HepG2 (cell line): Measurements from ENCODE around the gene ZMIZ1. TPM values are rescaled to one million over a fixed set of nuclear protein-coding genes. Genes with fewer than 3 reads are reported as not detected.
A peak's percentile ranks its signal among the peaks of the same experiment; 100 is the strongest.

Source experiments
- AGO2 ChIP-seq: fragments of 200-400 bp; formaldehyde crosslinking; optimal IDR thresholded peaks from 2 replicates; pipeline ENCODE3; 2017; ENCODE audit warnings: mild to moderate bottlenecking, low read depth, low read length, moderate library complexity
- ARID2 ChIP-seq: sonication (generic); formaldehyde crosslinking; IDR thresholded peaks from 2 replicates; pipeline ENCODE4 v1.8.1; 2022; ENCODE audit warnings: mild to moderate bottlenecking, missing genetic modification reagents, borderline replicate concordance
- CCDC6 ChIP-seq: sonication (generic); formaldehyde crosslinking; IDR thresholded peaks from 2 replicates; pipeline ENCODE4 v1.8.1; 2022; ENCODE audit warnings: mild to moderate bottlenecking, missing genetic modification reagents, moderate library complexity
- CERS6 ChIP-seq: sonication (generic); formaldehyde crosslinking; IDR thresholded peaks from 2 replicates; pipeline ENCODE4 v1.5.0; 2020; ENCODE audit warnings: missing genetic modification reagents
- HNRNPLL ChIP-seq: fragments of 200-400 bp; formaldehyde crosslinking; IDR thresholded peaks from 2 replicates; pipeline ENCODE4 v1.6.1; 2017; ENCODE audit warnings: mild to moderate bottlenecking, low read depth, low read length; ENCODE audit not compliant: poor library complexity, severe bottlenecking
- IKZF5 ChIP-seq: IDR thresholded peaks from 2 replicates; pipeline ENCODE4 v1.6.1; 2018; ENCODE audit warnings: missing genetic modification reagents, mild to moderate bottlenecking, missing compliant biosample characterization
- JUND ChIP-seq: sonication (generic); formaldehyde crosslinking; IDR thresholded peaks from 2 replicates; pipeline ENCODE4 v1.8.0; 2022; ENCODE audit warnings: mild to moderate bottlenecking, missing genetic modification reagents
- KLF9 ChIP-seq: IDR thresholded peaks from 2 replicates; pipeline ENCODE4 v1.6.1; 2016; ENCODE audit warnings: low read depth
- MAFF ChIP-seq: IDR thresholded peaks from 2 replicates; pipeline ENCODE4 v1.6.1; 2011; ENCODE audit warnings: low read depth, low read length, improper control_type of control experiment
- NR1H2 ChIP-seq: sonication (generic); formaldehyde crosslinking; IDR thresholded peaks from 2 replicates; pipeline ENCODE4 v1.8.1; 2022; ENCODE audit warnings: low read depth, missing genetic modification reagents, borderline replicate concordance
- PLSCR1 ChIP-seq: sonication (generic); formaldehyde crosslinking; IDR thresholded peaks from 2 replicates; pipeline ENCODE4 v1.5.0; 2020; ENCODE audit warnings: missing genetic modification reagents, mild to moderate bottlenecking, borderline replicate concordance
- PRPF4 ChIP-seq: fragments of 200-400 bp; formaldehyde crosslinking; IDR thresholded peaks from 2 replicates; pipeline ENCODE4 v1.6.1; 2016; ENCODE audit warnings: low read length, low read depth; ENCODE audit not compliant: poor library complexity, severe bottlenecking
- RBAK ChIP-seq: sonication (generic); formaldehyde crosslinking; IDR thresholded peaks from 2 replicates; pipeline ENCODE4 v1.5.1; 2020; ENCODE audit warnings: mild to moderate bottlenecking, missing genetic modification reagents
- RORA ChIP-seq: sonication (generic); formaldehyde crosslinking; IDR thresholded peaks from 2 replicates; pipeline ENCODE4 v1.5.0; 2020; ENCODE audit warnings: mild to moderate bottlenecking, missing genetic modification reagents, moderate library complexity
- SNAI1 ChIP-seq: sonication (generic); formaldehyde crosslinking; IDR thresholded peaks from 2 replicates; pipeline ENCODE4 v1.5.0; 2020; ENCODE audit warnings: mild to moderate bottlenecking, missing genetic modification reagents, borderline replicate concordance
- SP140L ChIP-seq: sonication (generic); formaldehyde crosslinking; IDR thresholded peaks from 2 replicates; pipeline ENCODE4 v1.4.0; 2020; ENCODE audit warnings: missing genetic modification reagents, borderline replicate concordance
- SPEN ChIP-seq: sonication (generic); formaldehyde crosslinking; IDR thresholded peaks from 2 replicates; pipeline ENCODE4 v1.5.1; 2020; ENCODE audit warnings: low read depth, mild to moderate bottlenecking, missing genetic modification reagents
- TAF15 ChIP-seq: fragments of 200-400 bp; formaldehyde crosslinking; IDR thresholded peaks from one replicate; pipeline ENCODE4 v1.6.1; 2018; ENCODE audit warnings: mild to moderate bottlenecking, low read depth, low read length; ENCODE audit not compliant: poor library complexity, severe bottlenecking
- TRIM22 ChIP-seq: fragments of 450-650 bp; IDR thresholded peaks from 2 replicates; pipeline ENCODE4 v1.6.1; 2017
- ZBTB20 ChIP-seq: sonication (generic); formaldehyde crosslinking; IDR thresholded peaks from 2 replicates; pipeline ENCODE4 v1.8.1; 2023; ENCODE audit warnings: missing genetic modification reagents, low read depth, mild to moderate bottlenecking, borderline replicate concordance
- ZBTB38 ChIP-seq: sonication (generic); formaldehyde crosslinking; IDR thresholded peaks from 2 replicates; pipeline ENCODE4 v1.5.1; 2020; ENCODE audit warnings: mild to moderate bottlenecking, missing genetic modification reagents
- ZBTB8A ChIP-seq: sonication (generic); formaldehyde crosslinking; IDR thresholded peaks from 2 replicates; pipeline ENCODE4 v1.4.0; 2020; ENCODE audit warnings: mild to moderate bottlenecking, low read depth, missing genetic modification reagents, borderline replicate concordance
- ZNF20 ChIP-seq: sonication (generic); formaldehyde crosslinking; IDR thresholded peaks from 2 replicates; pipeline ENCODE4 v1.4.0; 2020; ENCODE audit warnings: mild to moderate bottlenecking, moderate library complexity, missing genetic modification reagents
- ZNF296 ChIP-seq: sonication (generic); formaldehyde crosslinking; conservative IDR thresholded peaks from 2 replicates; pipeline ENCODE4 v1.5.0; 2020; ENCODE audit warnings: mild to moderate bottlenecking, missing genetic modification reagents
- ZNF337 ChIP-seq: sonication (generic); formaldehyde crosslinking; IDR thresholded peaks from 2 replicates; pipeline ENCODE4 v1.5.1; 2020; ENCODE audit warnings: missing genetic modification reagents, low read depth, mild to moderate bottlenecking, borderline replicate concordance
- ZNF713 ChIP-seq: sonication (generic); formaldehyde crosslinking; IDR thresholded peaks from 2 replicates; pipeline ENCODE4 v1.4.0; 2020; ENCODE audit warnings: mild to moderate bottlenecking, missing genetic modification reagents
- ZNF740 ChIP-seq: sonication (generic); formaldehyde crosslinking; IDR thresholded peaks from 2 replicates; pipeline ENCODE4 v1.4.0; 2020; ENCODE audit warnings: missing genetic modification reagents
- polyA plus RNA-seq, 8 experiments: library from polyadenylated mRNA; depleted of rRNA in 3 of 8; stranded (reverse) in 7 of 8; unstranded in 1 of 8; fragments of >200 nt; fragmentation: Illumina TruSeq in 4 of 8; extraction: Trizol in 4 of 8; gene quantifications; 2 replicates each; pipeline versions ENCODE4 v1.2.1 to v1.2.3, GENCODE V29; 2011 to 2016; ENCODE audit warnings: low read depth in 4 of 8, missing spikeins in 1 of 8, mixed read lengths in 1 of 8; ENCODE audit not compliant: insufficient read depth in 1 of 8
- total RNA-seq, 5 experiments: library from RNA; depleted of rRNA; stranded (reverse); fragments of >200 nt; fragmentation: Illumina TruSeq; extraction: Trizol; gene quantifications; 2 replicates each; pipeline ENCODE4 v1.2.3, GENCODE V29; 2016; ENCODE audit warnings: low read depth in 1 of 5

The ZMIZ1 gene
- total and polyA plus RNA-seq, 2 of the 13 experiments (the other 11 are each of a cell fraction or from before 2014, with no cell fraction given): 5.3 to 10.2 TPM

- TF ChIP-seq ZNF713 (CRISPR knock-in tag) (no peak), TRIM22 (no peak), TAF15 (no peak), AGO2 (no peak), ZNF296 (no peak), ZBTB20 (no peak), NR1H2 (CRISPR knock-in tag) (no peak), ZBTB8A (CRISPR knock-in tag) (no peak), ZNF337 (CRISPR knock-in tag) (no peak), SPEN (CRISPR knock-in tag) (peak; percentile 44; the same call in 1 of the 2 replicates), JUND (CRISPR knock-in tag) (no peak), KLF9 (CRISPR knock-in tag) (no peak), CCDC6 (CRISPR knock-in tag) (no peak), ZNF20 (CRISPR knock-in tag) (no peak), PRPF4 (no peak), SP140L (CRISPR knock-in tag) (no peak), ARID2 (no peak), PLSCR1 (no peak), ZNF740 (CRISPR knock-in tag) (no peak), ZBTB38 (CRISPR knock-in tag) (no peak), MAFF (no peak), HNRNPLL (no peak), CERS6 (CRISPR knock-in tag) (no peak), RORA (CRISPR knock-in tag) (no peak), RBAK (CRISPR knock-in tag) (no peak), SNAI1 (CRISPR knock-in tag) (no peak), IKZF5 (CRISPR knock-in tag) (peak; percentile 88; the same call in 1 of the 2 replicates)
These were observed 36.5 kb downstream of the ZMIZ1 start (continued) for GRCh38 chr10:79105150-79105739.
